ENCODE measurements around the gene NDUFAF4.

The NDUFAF4 gene

GRCh38 chr6:96897396-96898240 is at the start of gene NDUFAF4:
NDUFAF4 (minus strand) TSS chr6:96897891; CDS start chr6:96897801, 90 bp downstream.
- no peaks in the 10 kb centered on the region for H3K27me3 ChIP-seq (ENCODE audit: control insufficient read depth in 1 of 2, insufficient read depth in 2 of 2, low read length in 2 of 2)
- peak within 1 kb of the TSS; percentile 89 to 98 for H3K4me3 ChIP-seq (ENCODE audit: low read length in 2 of 2)
- peak within 1 kb of the TSS; percentile 78 to 87 for H3K9ac ChIP-seq (ENCODE audit: low read length in 2 of 2)
- H3K36me3 ChIP-seq (ENCODE audit: control insufficient read depth in 2 of 2, insufficient read depth in 2 of 2, low read length in 2 of 2), result peaks cover 3 to 14% of the 10 kb centered on the region in 2 donors
- peaks cover 9% of the 10 kb centered on the region for H3K4me1 ChIP-seq (ENCODE audit: control insufficient read depth, insufficient read depth, low read length)
- H3K27ac ChIP-seq (ENCODE audit: low read length), result peak within 1 kb of the TSS; percentile 90
- H3K9me3 ChIP-seq (ENCODE audit: control insufficient read depth in 2 of 2, low read length in 2 of 2), result no peaks in the 10 kb centered on the region

- H3K36me3 ChIP-seq (ENCODE audit: control insufficient read depth in 2 of 2, insufficient read depth in 2 of 2, low read length in 2 of 2), result no peaks in the 10 kb centered on the region
- H3K9me3 ChIP-seq (ENCODE audit: control insufficient read depth in 2 of 2, low read length in 2 of 2), result no peaks in the 10 kb centered on the region
- H3K27ac ChIP-seq (ENCODE audit: low read length), result no peak overlapping the region
- no peak overlapping the region for H3K4me3 ChIP-seq (ENCODE audit: low read length in 2 of 2)
- no peaks in the 10 kb centered on the region for H3K4me1 ChIP-seq (ENCODE audit: control insufficient read depth, insufficient read depth, low read length)
- H3K9ac ChIP-seq (ENCODE audit: low read length in 2 of 2), result no peak overlapping the region
- no peaks in the 10 kb centered on the region for H3K27me3 ChIP-seq (ENCODE audit: control insufficient read depth in 1 of 2, insufficient read depth in 2 of 2, low read length in 2 of 2)
These were observed 49.4 kb upstream of the NDUFAF4 start for GRCh38 chr6:96947055-96947454.

DNA sequence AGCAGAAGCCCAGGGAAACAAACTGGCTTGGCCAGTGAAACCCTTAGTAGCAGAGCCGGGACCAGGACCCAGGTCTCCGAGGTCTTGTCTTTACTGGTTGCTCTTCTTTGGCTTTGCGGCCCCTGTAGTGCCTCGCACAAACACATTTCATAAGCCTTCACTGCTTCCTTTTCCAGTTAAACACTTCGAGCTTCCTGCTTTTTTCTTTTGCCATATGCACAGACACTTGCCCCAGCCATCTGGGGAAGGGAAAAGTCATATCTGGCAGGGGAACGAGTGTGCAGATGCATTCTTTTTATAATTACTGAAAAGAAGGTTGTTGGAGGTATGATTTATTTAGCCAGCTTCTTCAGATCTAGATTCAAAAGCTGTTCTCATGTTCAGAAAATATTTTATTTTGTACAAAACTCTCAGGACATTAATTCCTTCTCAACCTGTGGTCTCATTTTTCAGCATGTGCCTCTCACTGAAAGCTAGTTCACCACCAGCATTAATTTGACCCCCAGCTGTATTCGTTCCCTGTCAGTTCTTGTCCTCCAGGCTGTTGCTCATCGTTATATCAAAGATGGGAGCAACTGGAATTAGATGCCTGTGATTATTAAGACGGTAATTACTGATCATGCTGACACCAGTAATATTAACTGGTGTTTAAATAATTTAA is 46.0 kb upstream of the NDUFAF4 start:
- Histone ChIP-seq H3K27me3 (ENCODE audit: control insufficient read depth in 1 of 2, insufficient read depth in 2 of 2, low read length in 2 of 2) (no peaks in the 10 kb centered on the region), H3K9me3 (ENCODE audit: control insufficient read depth in 2 of 2, low read length in 2 of 2) (no peaks in the 10 kb centered on the region), H3K4me3 (ENCODE audit: low read length in 2 of 2) (no peak overlapping the region), H3K9ac (ENCODE audit: low read length in 2 of 2) (no peak overlapping the region), H3K36me3 (ENCODE audit: control insufficient read depth in 2 of 2, insufficient read depth in 2 of 2, low read length in 2 of 2) (no peaks in the 10 kb centered on the region), H3K4me1 (ENCODE audit: control insufficient read depth, insufficient read depth, low read length) (no peaks in the 10 kb centered on the region), H3K27ac (ENCODE audit: low read length) (no peak overlapping the region)

- Histone ChIP-seq H3K9ac (ENCODE audit: low read length in 2 of 2) (no peak overlapping the region), H3K9me3 (ENCODE audit: control insufficient read depth in 2 of 2, low read length in 2 of 2) (no peaks in the 10 kb centered on the region), H3K27ac (ENCODE audit: low read length) (no peak overlapping the region), H3K4me1 (ENCODE audit: control insufficient read depth, insufficient read depth, low read length) (no peaks in the 10 kb centered on the region), H3K36me3 (ENCODE audit: control insufficient read depth in 2 of 2, insufficient read depth in 2 of 2, low read length in 2 of 2) (no peaks in the 10 kb centered on the region), H3K4me3 (ENCODE audit: low read length in 2 of 2) (no peak overlapping the region), H3K27me3 (ENCODE audit: control insufficient read depth in 1 of 2, insufficient read depth in 2 of 2, low read length in 2 of 2) (no peaks in the 10 kb centered on the region)
These were observed 45.0 kb upstream of the NDUFAF4 start for GRCh38 chr6:96942676-96943075.

GRCh38 chr6:96940322-96940721 is 42.6 kb upstream of the NDUFAF4 start:
- Histone ChIP-seq H3K9me3 (ENCODE audit: control insufficient read depth in 2 of 2, low read length in 2 of 2) (no peaks in the 10 kb centered on the region), H3K27ac (ENCODE audit: low read length) (no peak overlapping the region), H3K36me3 (ENCODE audit: control insufficient read depth in 2 of 2, insufficient read depth in 2 of 2, low read length in 2 of 2) (no peaks in the 10 kb centered on the region), H3K4me1 (ENCODE audit: control insufficient read depth, insufficient read depth, low read length) (no peaks in the 10 kb centered on the region), H3K9ac (ENCODE audit: low read length in 2 of 2) (no peak overlapping the region), H3K4me3 (ENCODE audit: low read length in 2 of 2) (no peak overlapping the region), H3K27me3 (ENCODE audit: control insufficient read depth in 1 of 2, insufficient read depth in 2 of 2, low read length in 2 of 2) (no peaks in the 10 kb centered on the region)

- no peaks in the 10 kb centered on the region for H3K36me3 ChIP-seq (ENCODE audit: control insufficient read depth in 2 of 2, insufficient read depth in 2 of 2, low read length in 2 of 2)
- no peaks in the 10 kb centered on the region for H3K9me3 ChIP-seq (ENCODE audit: control insufficient read depth in 2 of 2, low read length in 2 of 2)
- no peak overlapping the region for H3K27ac ChIP-seq (ENCODE audit: low read length)
- H3K9ac ChIP-seq (ENCODE audit: low read length in 2 of 2), result no peak overlapping the region
- H3K4me1 ChIP-seq (ENCODE audit: control insufficient read depth, insufficient read depth, low read length), result no peaks in the 10 kb centered on the region
- no peaks in the 10 kb centered on the region for H3K27me3 ChIP-seq (ENCODE audit: control insufficient read depth in 1 of 2, insufficient read depth in 2 of 2, low read length in 2 of 2)
- H3K4me3 ChIP-seq (ENCODE audit: low read length in 2 of 2), result no peak overlapping the region
These were observed 41.5 kb upstream of the NDUFAF4 start for GRCh38 chr6:96939007-96939805.

DNA sequence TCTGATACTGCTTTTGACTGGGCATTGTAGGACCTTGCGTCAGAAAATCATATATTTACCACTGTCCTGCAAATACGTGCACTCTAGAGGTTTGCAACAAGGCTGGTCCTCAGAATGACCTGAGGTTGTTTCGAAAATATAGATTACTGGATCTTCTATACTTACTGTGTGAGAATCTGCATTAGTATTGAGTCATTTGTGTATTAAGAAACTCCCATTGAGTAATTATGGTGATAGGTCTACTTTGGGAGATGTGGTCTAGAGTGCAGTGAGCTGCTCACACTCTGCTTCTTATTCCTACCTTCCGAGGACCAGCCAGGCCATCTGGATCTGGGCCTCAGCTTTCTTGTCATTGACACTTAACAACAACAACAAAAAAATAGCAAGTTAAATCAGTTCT is 36.4 kb upstream of the NDUFAF4 start:
- H3K9ac ChIP-seq (ENCODE audit: low read length in 2 of 2), result no peak overlapping the region
- H3K9me3 ChIP-seq (ENCODE audit: control insufficient read depth in 2 of 2, low read length in 2 of 2), result no peaks in the 10 kb centered on the region
- no peak overlapping the region for H3K4me3 ChIP-seq (ENCODE audit: low read length in 2 of 2)
- no peak overlapping the region for H3K27ac ChIP-seq (ENCODE audit: low read length)
- no peaks in the 10 kb centered on the region for H3K36me3 ChIP-seq (ENCODE audit: control insufficient read depth in 2 of 2, insufficient read depth in 2 of 2, low read length in 2 of 2)
- no peaks in the 10 kb centered on the region for H3K27me3 ChIP-seq (ENCODE audit: control insufficient read depth in 1 of 2, insufficient read depth in 2 of 2, low read length in 2 of 2)
- no peaks in the 10 kb centered on the region for H3K4me1 ChIP-seq (ENCODE audit: control insufficient read depth, insufficient read depth, low read length)

DNA sequence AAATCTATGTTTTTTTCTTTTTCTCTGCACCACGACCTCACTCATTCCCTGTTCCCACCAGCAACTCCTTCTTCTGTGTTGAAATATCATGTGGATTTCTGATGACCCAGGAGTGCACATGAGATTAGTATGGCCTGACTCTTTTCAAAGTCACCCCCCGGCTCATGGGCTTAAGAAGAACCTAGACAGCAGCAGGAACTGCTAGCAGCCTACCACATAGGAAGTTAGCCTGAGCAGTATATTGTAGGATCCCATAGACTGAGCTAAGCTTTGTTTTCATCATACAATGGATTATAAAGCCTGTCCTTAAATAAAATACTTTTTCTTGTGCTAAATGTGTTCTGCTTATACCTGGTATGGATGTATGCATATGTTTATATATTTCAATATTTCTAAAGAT is 33.5 kb upstream of the NDUFAF4 start:
- H3K9ac ChIP-seq (ENCODE audit: low read length in 2 of 2), result no peak overlapping the region
- no peaks in the 10 kb centered on the region for H3K36me3 ChIP-seq (ENCODE audit: control insufficient read depth in 2 of 2, insufficient read depth in 2 of 2, low read length in 2 of 2)
- no peaks in the 10 kb centered on the region for H3K4me1 ChIP-seq (ENCODE audit: control insufficient read depth, insufficient read depth, low read length)
- H3K4me3 ChIP-seq (ENCODE audit: low read length in 2 of 2), result no peak overlapping the region
- no peaks in the 10 kb centered on the region for H3K27me3 ChIP-seq (ENCODE audit: control insufficient read depth in 1 of 2, insufficient read depth in 2 of 2, low read length in 2 of 2)
- no peak overlapping the region for H3K27ac ChIP-seq (ENCODE audit: low read length)
- no peaks in the 10 kb centered on the region for H3K9me3 ChIP-seq (ENCODE audit: control insufficient read depth in 2 of 2, low read length in 2 of 2)

GRCh38 chr6:96929741-96930140 is 32.0 kb upstream of the NDUFAF4 start:
- H3K4me3 ChIP-seq (ENCODE audit: low read length in 2 of 2), result no peak overlapping the region
- no peaks in the 10 kb centered on the region for H3K27me3 ChIP-seq (ENCODE audit: control insufficient read depth in 1 of 2, insufficient read depth in 2 of 2, low read length in 2 of 2)
- no peaks in the 10 kb centered on the region for H3K36me3 ChIP-seq (ENCODE audit: control insufficient read depth in 2 of 2, insufficient read depth in 2 of 2, low read length in 2 of 2)
- peaks cover 5% of the 10 kb centered on the region for H3K4me1 ChIP-seq (ENCODE audit: control insufficient read depth, insufficient read depth, low read length)
- no peak overlapping the region for H3K9ac ChIP-seq (ENCODE audit: low read length in 2 of 2)
- no peak overlapping the region for H3K27ac ChIP-seq (ENCODE audit: low read length)
- H3K9me3 ChIP-seq (ENCODE audit: control insufficient read depth in 2 of 2, low read length in 2 of 2), result no peaks in the 10 kb centered on the region

GRCh38 chr6:96927660-96928059 is 30.0 kb upstream of the NDUFAF4 start:
- no peaks in the 10 kb centered on the region for H3K9me3 ChIP-seq (ENCODE audit: control insufficient read depth in 2 of 2, low read length in 2 of 2)
- H3K27me3 ChIP-seq (ENCODE audit: control insufficient read depth in 1 of 2, insufficient read depth in 2 of 2, low read length in 2 of 2), result no peaks in the 10 kb centered on the region
- no peak overlapping the region for H3K27ac ChIP-seq (ENCODE audit: low read length)
- no peak overlapping the region for H3K4me3 ChIP-seq (ENCODE audit: low read length in 2 of 2)
- H3K4me1 ChIP-seq (ENCODE audit: control insufficient read depth, insufficient read depth, low read length), result peaks cover 5% of the 10 kb centered on the region
- H3K36me3 ChIP-seq (ENCODE audit: control insufficient read depth in 2 of 2, insufficient read depth in 2 of 2, low read length in 2 of 2), result no peaks in the 10 kb centered on the region
- no peak overlapping the region for H3K9ac ChIP-seq (ENCODE audit: low read length in 2 of 2)

All from stomach smooth muscle (tissue), 2 donors.